HT1080 (cell line): ENCODE measurements around the gene RPL32. TPM values are rescaled to one million over a fixed set of nuclear protein-coding genes. Genes with fewer than 3 reads are reported as not detected.

Source experiments
- small RNA-seq: library from RNA; depleted of rRNA; stranded (forward); fragments of <200 nt; gene quantifications from one replicate; pipeline ENCODE3, GENCODE V24; 2014
- total RNA-seq: library from RNA; depleted of rRNA; stranded (reverse); fragments of >200 nt; shearing (Covaris generic); gene quantifications from 2 replicates; pipeline ENCODE4 v1.2.3, GENCODE V29; 2014; rRNA removed

The RPL32 gene
- total RNA-seq, 1 experiment from 2014 or later: 2,901 TPM

Small RNA genes lying within 50 kb of the gene (small RNA-seq; reads per million reads assigned to genes)
- not detected for gene AC034198.1

Other genes with a start within 250 kb of the RPL32 start
- gene RAF1, start 177.4 kb downstream of the RPL32 start, total RNA-seq: 110 and 111 TPM in 2 replicates
- not detected in 2 replicates for gene TMEM40, start 82.3 kb downstream of the RPL32 start, total RNA-seq
- 0.19 and 0.60 TPM in 2 replicates for gene CAND2, start 44.9 kb downstream of the RPL32 start, total RNA-seq
- 1.3 and 3.0 TPM in 2 replicates for gene IQSEC1, start 231.9 kb upstream of the RPL32 start, total RNA-seq